A673 (cell line): ENCODE measurements around the gene FHL5. TPM values are rescaled to one million over a fixed set of nuclear protein-coding genes. Genes with fewer than 3 reads are reported as not detected.

Source experiments
- BruUV-seq: library from RNA; stranded (reverse); fragments of 400-500 nt; replicated peaks from 2 replicates; lab custom pipeline; 2021; lab: Mats Ljungman, UMichigan
- CTCF ChIA-PET: fragments of 300-600 bp; sonication (Branson Sonifier 250); formaldehyde crosslinking; loops from one replicate; lab custom pipeline; 2022; ENCODE audit warnings: antibody characterized with exemption; lab: Charles Lee
- POLR2A ChIA-PET: fragments of 300-600 bp; sonication (Branson Sonifier 250); formaldehyde crosslinking; loops from one replicate; lab custom pipeline; 2022; ENCODE audit warnings: antibody characterized with exemption; ENCODE audit not compliant: low non-redundant PET; lab: Charles Lee
- DNase-seq: peaks from one replicate; pipeline ENCODE4 v3.0.0-alpha.2; 2015; ENCODE audit warnings: low spot score
- H3K27ac ChIP-seq: fragments of 200-600 bp; sonication (generic); 2 replicates; pipeline ENCODE4 v1.5.1; 2016; ENCODE audit warnings: mixed run types, low read depth, mild to moderate bottlenecking, mixed read lengths, antibody characterized with exemption, low read length; ENCODE audit not compliant: poor library complexity, severe bottlenecking
- H3K27me3 ChIP-seq: fragments of 200-600 bp; sonication (generic); replicated peaks from 2 replicates; pipeline ENCODE4 v1.6.1; 2017; ENCODE audit warnings: mixed run types, low read depth, mild to moderate bottlenecking, mixed read lengths, antibody characterized with exemption, low read length; ENCODE audit not compliant: insufficient read depth, poor library complexity
- H3K36me3 ChIP-seq: fragments of 200-600 bp; sonication (generic); 2 replicates; pipeline ENCODE4 v1.6.1; 2016; ENCODE audit warnings: mixed run types, mild to moderate bottlenecking, mixed read lengths, antibody characterized with exemption, low read length; ENCODE audit not compliant: insufficient read depth, poor library complexity, severe bottlenecking
- H3K4me1 ChIP-seq: fragments of 200-600 bp; sonication (generic); 2 replicates; pipeline ENCODE4 v1.6.1; 2017; ENCODE audit warnings: mixed run types, mild to moderate bottlenecking, mixed read lengths, antibody characterized with exemption, low read length; ENCODE audit not compliant: insufficient read depth, poor library complexity, severe bottlenecking
- H3K4me3 ChIP-seq: fragments of 200-600 bp; sonication (generic); 2 replicates; pipeline ENCODE4 v1.5.1; 2016; ENCODE audit warnings: low read depth, mixed run types, mild to moderate bottlenecking, mixed read lengths, low read length; ENCODE audit not compliant: poor library complexity, severe bottlenecking
- H3K9me3 ChIP-seq: fragments of 200-600 bp; sonication (generic); 2 replicates; pipeline ENCODE4 v1.6.1; 2016; ENCODE audit warnings: mixed run types, low read depth, mild to moderate bottlenecking, mixed read lengths, antibody characterized with exemption, low read length; ENCODE audit not compliant: poor library complexity, severe bottlenecking
- CTCF ChIP-seq: fragments of 300-800, 200-600 bp; sonication (generic); conservative IDR thresholded peaks from 2 replicates; pipeline ENCODE4 v1.5.1; 2017; ENCODE audit warnings: low read depth, mild to moderate bottlenecking, antibody characterized with exemption, low read length, moderate library complexity, mixed read lengths
- EZH2 ChIP-seq: fragments of 200-600 bp; sonication (generic); IDR thresholded peaks from 2 replicates; pipeline ENCODE4 v1.6.1; 2017; ENCODE audit warnings: borderline replicate concordance, low read depth, mild to moderate bottlenecking, mixed read lengths, antibody characterized with exemption, low read length; ENCODE audit not compliant: poor library complexity, severe bottlenecking
- intact Hi-C: fragments of 100-400 bp; cut with micrococcal nuclease; formaldehyde crosslinking; loops from one replicate; pipeline ENCODE4 v1.10.0; 2022; ENCODE audit not compliant: unreplicated experiment
- total RNA-seq: library from RNA; stranded (reverse); gene quantifications from 2 replicates; pipeline ENCODE4 v1.2.3, GENCODE V29; 2021

FHL5 gene
- total RNA-seq, 1 experiment from 2014 or later = 0.84 TPM

- H3K36me3 ChIP-seq = no peaks in the 10 kb centered on the region
- no peak for DNase-seq
- H3K4me3 ChIP-seq = no peak overlapping the region
- H3K4me1 ChIP-seq = no peaks in the 10 kb centered on the region
- ChIA-PET CTCF (no interaction called here), POLR2A (no interaction called here)
- BruUV-seq = no TSS peak
- TF ChIP-seq CTCF (no peak), EZH2 (no peak)
- intact Hi-C loops = no loop called here
- H3K27me3 ChIP-seq = no peaks in the 10 kb centered on the region
- no peaks in the 10 kb centered on the region for H3K9me3 ChIP-seq
- H3K27ac ChIP-seq = no peak overlapping the region
Observed at GRCh38 chr6:96656567-96656966, 93.6 kb downstream of the FHL5 start.

GRCh38 chr6:96657344-96657743 is 94.4 kb downstream of the FHL5 start:
- POLR2A ChIA-PET = no interaction called here
- no peaks in the 10 kb centered on the region for H3K4me1 ChIP-seq
- no peak overlapping the region for H3K27ac ChIP-seq
- no peaks in the 10 kb centered on the region for H3K36me3 ChIP-seq
- TF ChIP-seq EZH2 = no peak
- no peak for TF ChIP-seq CTCF
- intact Hi-C loops = no loop called here
- H3K4me3 ChIP-seq = no peak overlapping the region
- CTCF ChIA-PET = no interaction called here
- no TSS peak for BruUV-seq
- DNase-seq = no peak
- no peaks in the 10 kb centered on the region for H3K9me3 ChIP-seq
- H3K27me3 ChIP-seq = no peaks in the 10 kb centered on the region

- no peaks in the 10 kb centered on the region for H3K9me3 ChIP-seq
- no peak for DNase-seq
- BruUV-seq = no TSS peak
- CTCF ChIA-PET = no interaction called here
- intact Hi-C loops = no loop called here
- no peaks in the 10 kb centered on the region for H3K27me3 ChIP-seq
- H3K27ac ChIP-seq = no peak overlapping the region
- H3K36me3 ChIP-seq = no peaks in the 10 kb centered on the region
- POLR2A ChIA-PET = no interaction called here
- no peak overlapping the region for H3K4me3 ChIP-seq
- TF ChIP-seq CTCF = no peak
- TF ChIP-seq EZH2 = no peak
- no peaks in the 10 kb centered on the region for H3K4me1 ChIP-seq
Observed at GRCh38 chr6:96659084-96659845, 96.3 kb downstream of the FHL5 start.

Other genes with a start within 250 kb of the FHL5 start
- gene UFL1, start 41.3 kb upstream of the FHL5 start, total RNA-seq = 19.6 and 25.0 TPM in 2 replicates